ENCODE results near the gene TSPAN14. TPM values are rescaled to one million over a fixed set of nuclear protein-coding genes. Genes with fewer than 3 reads are reported as not detected.

TSPAN14 gene, protein sequence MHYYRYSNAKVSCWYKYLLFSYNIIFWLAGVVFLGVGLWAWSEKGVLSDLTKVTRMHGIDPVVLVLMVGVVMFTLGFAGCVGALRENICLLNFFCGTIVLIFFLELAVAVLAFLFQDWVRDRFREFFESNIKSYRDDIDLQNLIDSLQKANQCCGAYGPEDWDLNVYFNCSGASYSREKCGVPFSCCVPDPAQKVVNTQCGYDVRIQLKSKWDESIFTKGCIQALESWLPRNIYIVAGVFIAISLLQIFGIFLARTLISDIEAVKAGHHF
- 135 and 150 TPM in 2 replicates for total RNA-seq

GRCh38 chr10:80453842-80454512 is at the start of gene TSPAN14:
TSPAN14 (plus strand) TSS chr10:80454310; CDS start chr10:80489234, 34,924 bp downstream.

DNA sequence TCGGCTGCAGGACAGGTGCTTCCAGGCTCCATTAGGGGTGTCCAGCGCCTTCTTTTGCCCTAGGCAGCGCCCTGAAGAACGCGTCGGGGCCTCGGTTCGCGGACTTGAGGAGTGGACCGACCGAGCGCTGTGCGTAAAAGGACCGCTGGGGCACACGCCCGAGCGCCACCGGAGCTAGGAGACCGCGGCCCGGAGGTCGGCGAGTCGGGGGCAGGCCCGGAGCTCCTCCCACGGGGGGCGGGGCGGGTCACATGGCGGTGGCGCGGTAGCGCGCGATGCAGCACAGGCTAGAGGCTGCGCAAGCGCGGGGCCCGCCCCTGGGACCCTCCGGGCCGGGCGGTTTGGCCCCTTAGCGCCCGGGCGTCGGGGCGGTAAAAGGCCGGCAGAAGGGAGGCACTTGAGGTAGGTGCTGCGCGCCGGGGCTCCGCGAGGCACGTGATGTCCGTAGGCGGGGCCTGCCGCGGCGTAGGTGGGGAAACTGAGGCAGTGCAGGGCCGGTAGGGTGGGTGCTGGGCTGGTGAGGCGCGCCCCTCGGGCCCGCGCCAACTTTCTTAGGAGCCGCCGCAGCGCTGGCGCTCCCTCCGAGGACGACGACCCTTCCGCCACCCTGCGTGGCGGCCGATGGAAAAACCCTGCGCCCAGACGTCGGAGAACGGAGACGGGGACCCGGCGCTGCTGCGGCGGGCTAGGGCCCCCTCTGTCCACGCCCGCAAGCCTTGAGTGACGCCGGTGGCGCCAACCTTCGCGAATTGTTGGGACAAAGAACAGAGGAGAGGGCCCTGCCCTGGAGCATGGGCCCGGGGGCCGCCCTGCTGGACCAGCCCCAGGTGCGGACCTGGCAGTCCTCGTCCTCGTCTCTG is 45.6 kb upstream of the TSPAN14 start, which contains the start of gene PRXL2A:
Gene PRXL2A, plus strand, starts transcription at position 310 of the 860 bp plus-strand sequence. CDS start 11,917 bp downstream, outside the sequence.

DNA sequence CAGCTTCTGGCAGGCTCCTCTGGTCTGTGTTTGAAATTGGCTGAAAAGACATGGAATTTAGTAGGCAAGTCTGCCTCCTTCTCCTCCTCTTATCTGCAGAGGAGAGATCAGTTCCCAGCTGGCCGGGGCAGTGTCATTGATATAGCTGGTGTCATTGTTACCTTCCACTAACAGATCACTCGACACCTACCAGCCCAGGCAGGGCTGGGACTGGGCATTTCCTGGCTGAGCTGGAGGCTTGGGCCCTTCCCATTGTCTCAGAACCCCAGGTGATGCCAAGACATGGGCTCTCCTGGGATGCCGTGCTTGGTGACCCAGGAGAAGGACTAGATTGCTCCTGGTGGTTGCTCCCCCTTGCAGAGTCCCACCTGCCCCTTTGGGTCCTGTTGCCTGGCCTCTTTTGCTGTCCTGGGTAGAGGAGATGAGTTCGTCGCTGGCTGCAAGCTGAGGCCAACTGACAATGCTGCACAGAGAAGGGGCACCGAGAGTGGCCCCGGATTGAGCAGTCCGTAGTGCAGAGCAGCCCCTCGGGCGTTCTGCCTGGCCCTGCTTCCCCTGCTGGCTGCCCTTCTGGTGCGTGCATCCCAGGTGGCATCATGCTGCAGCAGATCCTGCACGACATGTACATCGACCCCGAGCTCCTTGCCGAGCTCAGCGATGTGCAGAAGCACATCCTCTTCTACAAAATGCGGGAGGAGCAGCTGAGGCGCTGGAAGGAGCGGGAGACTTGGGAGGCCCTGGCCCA is 83.8 kb downstream of the TSPAN14 start, which contains the start of gene SH2D4B:
Gene SH2D4B, plus strand, starts transcription at position 167 of the 745 bp plus-strand sequence. Its CDS starts 430 bp downstream, at position 597.

Other genes with a start within 250 kb of the TSPAN14 start
- gene ANXA11, start 248.8 kb upstream of the TSPAN14 start, total RNA-seq = 58.7 and 60.1 TPM in 2 replicates
- not detected in 2 replicates for gene MAT1A, start 164.7 kb upstream of the TSPAN14 start, total RNA-seq
- not detected in 2 replicates for gene DYDC1, start 97.6 kb upstream of the TSPAN14 start, total RNA-seq
- not detected in 2 replicates for gene DYDC2, start 97.5 kb upstream of the TSPAN14 start, total RNA-seq
- gene PRXL2A, start 45.8 kb upstream of the TSPAN14 start, total RNA-seq = 156 and 173 TPM in 2 replicates
- gene SH2D4B, start 83.6 kb downstream of the TSPAN14 start, total RNA-seq = under 0.01 and 0.10 TPM in 2 replicates